GM23338 (cell line): Measurements from ENCODE around the gene NCOA6. TPM values are rescaled to one million over a fixed set of nuclear protein-coding genes. Genes with fewer than 3 reads are reported as not detected.

Experiments used
- ATAC-seq: fragments of 200-7000 bp; cut with Tn5 transposase; 3 replicates; pipeline ENCODE4 v1.9.1; 2020
- DNase-seq: peaks from one replicate; pipeline ENCODE4 v3.0.0-alpha.2; 2015; ENCODE audit warnings: low spot score
- H2AFZ ChIP-seq: fragments of 200-600 bp; sonication (generic); 2 replicates; pipeline ENCODE4 v1.8.0; 2016; ENCODE audit warnings: antibody characterized with exemption, mild to moderate bottlenecking, moderate library complexity
- H3F3A ChIP-seq: fragments of 200-600 bp; sonication (generic); replicated peaks from 2 replicates; pipeline ENCODE4 v1.8.0; 2017; ENCODE audit warnings: antibody characterized with exemption, mixed run types, low read depth
- H3K27ac ChIP-seq: fragments of 200-600 bp; sonication (generic); 2 replicates; pipeline ENCODE4 v1.6.1; 2016; ENCODE audit warnings: low read depth
- H3K27me3 ChIP-seq: fragments of 200-600 bp; sonication (generic); 2 replicates; pipeline ENCODE4 v1.8.0; 2016; ENCODE audit warnings: mild to moderate bottlenecking, mixed run types, moderate library complexity; ENCODE audit not compliant: insufficient read depth
- H3K36me3 ChIP-seq: fragments of 200-600 bp; sonication (generic); 2 replicates; pipeline ENCODE4 v1.8.0; 2016; ENCODE audit warnings: mild to moderate bottlenecking; ENCODE audit not compliant: insufficient read depth
- H3K4me1 ChIP-seq: fragments of 200-600 bp; sonication (generic); 2 replicates; pipeline ENCODE4 v1.8.0; 2016; ENCODE audit warnings: mild to moderate bottlenecking, moderate library complexity; ENCODE audit not compliant: insufficient read depth
- H3K4me2 ChIP-seq: fragments of 200-600 bp; sonication (generic); 2 replicates; pipeline ENCODE4 v1.7.1; 2017; ENCODE audit warnings: mixed run types
- H3K4me3 ChIP-seq: fragments of 200-600 bp; sonication (generic); 2 replicates; pipeline ENCODE4 v1.6.1; 2016; ENCODE audit warnings: mixed run types
- H3K79me2 ChIP-seq: fragments of 200-600 bp; sonication (generic); replicated peaks from 2 replicates; pipeline ENCODE4 v1.8.0; 2017; ENCODE audit warnings: mild to moderate bottlenecking; ENCODE audit not compliant: insufficient read depth
- H3K9me2 ChIP-seq: fragments of 200-600 bp; sonication (generic); 2 replicates; pipeline ENCODE4 v1.8.0; 2017; ENCODE audit not compliant: insufficient read depth
- H4K20me1 ChIP-seq: fragments of 200-600 bp; sonication (generic); replicated peaks from 2 replicates; pipeline ENCODE4 v1.8.0; 2017; ENCODE audit warnings: mild to moderate bottlenecking; ENCODE audit not compliant: insufficient read depth
- H3K27ac Mint-ChIP-seq: 2 replicates; pipeline ENCODE4 v1.8.0; 2020; ENCODE audit warnings: inconsistent platforms, mild to moderate bottlenecking, moderate library complexity, mixed read lengths
- H3K27me3 Mint-ChIP-seq: 3 replicates; pipeline ENCODE4 v1.8.0; 2022; ENCODE audit warnings: low read depth, mild to moderate bottlenecking, moderate library complexity, mixed read lengths, inconsistent platforms; ENCODE audit not compliant: insufficient read depth, poor library complexity
- H3K36me3 Mint-ChIP-seq: 3 replicates; pipeline ENCODE4 v1.8.0; 2021; ENCODE audit warnings: low read depth, mild to moderate bottlenecking, inconsistent platforms, moderate library complexity, mixed read lengths
- H3K4me1 Mint-ChIP-seq: 3 replicates; pipeline ENCODE4 v1.8.0; 2020; ENCODE audit warnings: mild to moderate bottlenecking, inconsistent platforms, mixed read lengths
- H3K4me3 Mint-ChIP-seq: 3 replicates; pipeline ENCODE4 v1.8.0; 2021; ENCODE audit warnings: moderate library complexity, mild to moderate bottlenecking, inconsistent platforms, mixed read lengths
- H3K9me3 Mint-ChIP-seq: 3 replicates; pipeline ENCODE4 v1.8.0; 2020; ENCODE audit warnings: moderate library complexity, mild to moderate bottlenecking, inconsistent platforms, mixed read lengths
- EZH2phosphoT487 ChIP-seq: fragments of 200-600 bp; sonication (generic); IDR thresholded peaks from one replicate; pipeline ENCODE4 v1.8.1; 2018; ENCODE audit warnings: antibody characterized with exemption; ENCODE audit not compliant: unreplicated experiment
- JUNB ChIP-seq: IDR thresholded peaks from one replicate; pipeline ENCODE4 v1.6.1; 2016; ENCODE audit warnings: antibody characterized with exemption; ENCODE audit not compliant: unreplicated experiment
- POLR2AphosphoS5 ChIP-seq: IDR thresholded peaks from 2 replicates; pipeline ENCODE4 v1.6.1; 2016; ENCODE audit warnings: antibody characterized with exemption, low read depth
- STAT1 ChIP-seq: IDR thresholded peaks from one replicate; pipeline ENCODE4 v1.6.1; 2016; ENCODE audit warnings: antibody characterized with exemption; ENCODE audit not compliant: unreplicated experiment
- ZNF114 ChIP-seq: fragments of 250-450 bp; sonication (Bioruptor Pico); IDR thresholded peaks from 2 replicates; pipeline ENCODE4 v1.5.0; 2020; ENCODE audit warnings: mild to moderate bottlenecking, moderate library complexity
- ZNF331 ChIP-seq: fragments of 250-450 bp; sonication (Bioruptor Pico); IDR thresholded peaks from 2 replicates; pipeline ENCODE4 v1.5.0; 2020; ENCODE audit warnings: low read depth, mild to moderate bottlenecking, moderate library complexity
- polyA plus RNA-seq: library from polyadenylated mRNA; unstranded; fragments of >200 nt; fragmentation: Nextera tagmentation; extraction: Ambion mirVana; gene quantifications from 2 replicates; pipeline ENCODE4 v1.2.1, GENCODE V29; 2016
- total RNA-seq: library from RNA; depleted of rRNA; stranded (reverse); fragments of >200 nt; shearing (Covaris generic); gene quantifications from 2 replicates; pipeline ENCODE4 v1.2.3, GENCODE V29; 2014
- TF ChIP-seq, protein P1 (sequence below): IDR thresholded peaks from one replicate; pipeline ENCODE4 v1.6.1; 2018; ENCODE audit warnings: antibody characterized with exemption; ENCODE audit not compliant: unreplicated experiment
- TF ChIP-seq, protein P2 (sequence below): IDR thresholded peaks from 2 replicates; pipeline ENCODE4 v1.6.1; 2016; ENCODE audit warnings: antibody characterized with exemption
- TF ChIP-seq, protein P3 (sequence below): fragments of 250-450 bp; sonication (Bioruptor Pico); IDR thresholded peaks from 2 replicates; pipeline ENCODE4 v1.5.0; 2020; ENCODE audit warnings: mild to moderate bottlenecking, moderate library complexity

Gene NCOA6
- total and polyA plus RNA-seq, 2 experiments from 2014 or later: 10.6 to 17.4 TPM

DNA sequence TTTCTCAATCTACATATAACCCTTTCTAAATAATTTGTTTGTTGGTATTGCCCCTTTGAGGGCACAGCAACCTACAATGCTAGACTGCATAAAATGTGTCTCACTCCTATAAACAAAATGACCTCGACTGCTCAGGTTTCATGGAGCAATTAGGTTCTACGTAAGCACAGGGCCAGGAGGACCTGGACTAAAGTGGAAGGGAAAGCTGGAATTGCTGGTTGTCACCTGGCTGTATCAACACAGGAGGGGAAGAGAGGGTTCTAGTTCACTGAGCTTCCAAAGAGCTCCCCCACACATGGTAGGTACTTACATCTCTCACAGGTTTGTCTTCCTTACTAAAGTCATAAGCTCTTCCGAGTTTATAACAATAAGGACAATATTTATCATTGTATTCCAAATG is 51.0 kb downstream of the NCOA6 start:
- no peak overlapping the region for H3K27ac ChIP-seq
- H3K36me3 ChIP-seq: no peaks in the 10 kb centered on the region
- no peak overlapping the region for H3K4me3 ChIP-seq
- no peak overlapping the region for H3K4me3 Mint-ChIP-seq
- H3K36me3 Mint-ChIP-seq: no peaks in the 10 kb centered on the region
- H3K79me2 ChIP-seq: no peaks in the 10 kb centered on the region
- H3F3A ChIP-seq: no peaks in the 10 kb centered on the region
- no peaks in the 10 kb centered on the region for H4K20me1 ChIP-seq
- DNase-seq: no peak
- H2AFZ ChIP-seq: no peak overlapping the region
- no peaks in the 10 kb centered on the region for H3K4me1 ChIP-seq
- no peak overlapping the region for H3K4me2 ChIP-seq
- H3K9me2 ChIP-seq: no peaks in the 10 kb centered on the region
- ATAC-seq: no peak
- no peak overlapping the region for H3K27ac Mint-ChIP-seq
- TF ChIP-seq ZNF331 (CRISPR knock-in tag) (no peak), JUNB (no peak), STAT1 (no peak), EZH2phosphoT487 (no peak), ZNF114 (CRISPR knock-in tag) (no peak), POLR2AphosphoS5 (no peak)
- TF ChIP-seq, protein P1, sequence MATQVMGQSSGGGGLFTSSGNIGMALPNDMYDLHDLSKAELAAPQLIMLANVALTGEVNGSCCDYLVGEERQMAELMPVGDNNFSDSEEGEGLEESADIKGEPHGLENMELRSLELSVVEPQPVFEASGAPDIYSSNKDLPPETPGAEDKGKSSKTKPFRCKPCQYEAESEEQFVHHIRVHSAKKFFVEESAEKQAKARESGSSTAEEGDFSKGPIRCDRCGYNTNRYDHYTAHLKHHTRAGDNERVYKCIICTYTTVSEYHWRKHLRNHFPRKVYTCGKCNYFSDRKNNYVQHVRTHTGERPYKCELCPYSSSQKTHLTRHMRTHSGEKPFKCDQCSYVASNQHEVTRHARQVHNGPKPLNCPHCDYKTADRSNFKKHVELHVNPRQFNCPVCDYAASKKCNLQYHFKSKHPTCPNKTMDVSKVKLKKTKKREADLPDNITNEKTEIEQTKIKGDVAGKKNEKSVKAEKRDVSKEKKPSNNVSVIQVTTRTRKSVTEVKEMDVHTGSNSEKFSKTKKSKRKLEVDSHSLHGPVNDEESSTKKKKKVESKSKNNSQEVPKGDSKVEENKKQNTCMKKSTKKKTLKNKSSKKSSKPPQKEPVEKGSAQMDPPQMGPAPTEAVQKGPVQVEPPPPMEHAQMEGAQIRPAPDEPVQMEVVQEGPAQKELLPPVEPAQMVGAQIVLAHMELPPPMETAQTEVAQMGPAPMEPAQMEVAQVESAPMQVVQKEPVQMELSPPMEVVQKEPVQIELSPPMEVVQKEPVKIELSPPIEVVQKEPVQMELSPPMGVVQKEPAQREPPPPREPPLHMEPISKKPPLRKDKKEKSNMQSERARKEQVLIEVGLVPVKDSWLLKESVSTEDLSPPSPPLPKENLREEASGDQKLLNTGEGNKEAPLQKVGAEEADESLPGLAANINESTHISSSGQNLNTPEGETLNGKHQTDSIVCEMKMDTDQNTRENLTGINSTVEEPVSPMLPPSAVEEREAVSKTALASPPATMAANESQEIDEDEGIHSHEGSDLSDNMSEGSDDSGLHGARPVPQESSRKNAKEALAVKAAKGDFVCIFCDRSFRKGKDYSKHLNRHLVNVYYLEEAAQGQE: no peak
- TF ChIP-seq, protein P2, sequence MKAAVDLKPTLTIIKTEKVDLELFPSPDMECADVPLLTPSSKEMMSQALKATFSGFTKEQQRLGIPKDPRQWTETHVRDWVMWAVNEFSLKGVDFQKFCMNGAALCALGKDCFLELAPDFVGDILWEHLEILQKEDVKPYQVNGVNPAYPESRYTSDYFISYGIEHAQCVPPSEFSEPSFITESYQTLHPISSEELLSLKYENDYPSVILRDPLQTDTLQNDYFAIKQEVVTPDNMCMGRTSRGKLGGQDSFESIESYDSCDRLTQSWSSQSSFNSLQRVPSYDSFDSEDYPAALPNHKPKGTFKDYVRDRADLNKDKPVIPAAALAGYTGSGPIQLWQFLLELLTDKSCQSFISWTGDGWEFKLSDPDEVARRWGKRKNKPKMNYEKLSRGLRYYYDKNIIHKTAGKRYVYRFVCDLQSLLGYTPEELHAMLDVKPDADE: no peak
- TF ChIP-seq, protein P3, sequence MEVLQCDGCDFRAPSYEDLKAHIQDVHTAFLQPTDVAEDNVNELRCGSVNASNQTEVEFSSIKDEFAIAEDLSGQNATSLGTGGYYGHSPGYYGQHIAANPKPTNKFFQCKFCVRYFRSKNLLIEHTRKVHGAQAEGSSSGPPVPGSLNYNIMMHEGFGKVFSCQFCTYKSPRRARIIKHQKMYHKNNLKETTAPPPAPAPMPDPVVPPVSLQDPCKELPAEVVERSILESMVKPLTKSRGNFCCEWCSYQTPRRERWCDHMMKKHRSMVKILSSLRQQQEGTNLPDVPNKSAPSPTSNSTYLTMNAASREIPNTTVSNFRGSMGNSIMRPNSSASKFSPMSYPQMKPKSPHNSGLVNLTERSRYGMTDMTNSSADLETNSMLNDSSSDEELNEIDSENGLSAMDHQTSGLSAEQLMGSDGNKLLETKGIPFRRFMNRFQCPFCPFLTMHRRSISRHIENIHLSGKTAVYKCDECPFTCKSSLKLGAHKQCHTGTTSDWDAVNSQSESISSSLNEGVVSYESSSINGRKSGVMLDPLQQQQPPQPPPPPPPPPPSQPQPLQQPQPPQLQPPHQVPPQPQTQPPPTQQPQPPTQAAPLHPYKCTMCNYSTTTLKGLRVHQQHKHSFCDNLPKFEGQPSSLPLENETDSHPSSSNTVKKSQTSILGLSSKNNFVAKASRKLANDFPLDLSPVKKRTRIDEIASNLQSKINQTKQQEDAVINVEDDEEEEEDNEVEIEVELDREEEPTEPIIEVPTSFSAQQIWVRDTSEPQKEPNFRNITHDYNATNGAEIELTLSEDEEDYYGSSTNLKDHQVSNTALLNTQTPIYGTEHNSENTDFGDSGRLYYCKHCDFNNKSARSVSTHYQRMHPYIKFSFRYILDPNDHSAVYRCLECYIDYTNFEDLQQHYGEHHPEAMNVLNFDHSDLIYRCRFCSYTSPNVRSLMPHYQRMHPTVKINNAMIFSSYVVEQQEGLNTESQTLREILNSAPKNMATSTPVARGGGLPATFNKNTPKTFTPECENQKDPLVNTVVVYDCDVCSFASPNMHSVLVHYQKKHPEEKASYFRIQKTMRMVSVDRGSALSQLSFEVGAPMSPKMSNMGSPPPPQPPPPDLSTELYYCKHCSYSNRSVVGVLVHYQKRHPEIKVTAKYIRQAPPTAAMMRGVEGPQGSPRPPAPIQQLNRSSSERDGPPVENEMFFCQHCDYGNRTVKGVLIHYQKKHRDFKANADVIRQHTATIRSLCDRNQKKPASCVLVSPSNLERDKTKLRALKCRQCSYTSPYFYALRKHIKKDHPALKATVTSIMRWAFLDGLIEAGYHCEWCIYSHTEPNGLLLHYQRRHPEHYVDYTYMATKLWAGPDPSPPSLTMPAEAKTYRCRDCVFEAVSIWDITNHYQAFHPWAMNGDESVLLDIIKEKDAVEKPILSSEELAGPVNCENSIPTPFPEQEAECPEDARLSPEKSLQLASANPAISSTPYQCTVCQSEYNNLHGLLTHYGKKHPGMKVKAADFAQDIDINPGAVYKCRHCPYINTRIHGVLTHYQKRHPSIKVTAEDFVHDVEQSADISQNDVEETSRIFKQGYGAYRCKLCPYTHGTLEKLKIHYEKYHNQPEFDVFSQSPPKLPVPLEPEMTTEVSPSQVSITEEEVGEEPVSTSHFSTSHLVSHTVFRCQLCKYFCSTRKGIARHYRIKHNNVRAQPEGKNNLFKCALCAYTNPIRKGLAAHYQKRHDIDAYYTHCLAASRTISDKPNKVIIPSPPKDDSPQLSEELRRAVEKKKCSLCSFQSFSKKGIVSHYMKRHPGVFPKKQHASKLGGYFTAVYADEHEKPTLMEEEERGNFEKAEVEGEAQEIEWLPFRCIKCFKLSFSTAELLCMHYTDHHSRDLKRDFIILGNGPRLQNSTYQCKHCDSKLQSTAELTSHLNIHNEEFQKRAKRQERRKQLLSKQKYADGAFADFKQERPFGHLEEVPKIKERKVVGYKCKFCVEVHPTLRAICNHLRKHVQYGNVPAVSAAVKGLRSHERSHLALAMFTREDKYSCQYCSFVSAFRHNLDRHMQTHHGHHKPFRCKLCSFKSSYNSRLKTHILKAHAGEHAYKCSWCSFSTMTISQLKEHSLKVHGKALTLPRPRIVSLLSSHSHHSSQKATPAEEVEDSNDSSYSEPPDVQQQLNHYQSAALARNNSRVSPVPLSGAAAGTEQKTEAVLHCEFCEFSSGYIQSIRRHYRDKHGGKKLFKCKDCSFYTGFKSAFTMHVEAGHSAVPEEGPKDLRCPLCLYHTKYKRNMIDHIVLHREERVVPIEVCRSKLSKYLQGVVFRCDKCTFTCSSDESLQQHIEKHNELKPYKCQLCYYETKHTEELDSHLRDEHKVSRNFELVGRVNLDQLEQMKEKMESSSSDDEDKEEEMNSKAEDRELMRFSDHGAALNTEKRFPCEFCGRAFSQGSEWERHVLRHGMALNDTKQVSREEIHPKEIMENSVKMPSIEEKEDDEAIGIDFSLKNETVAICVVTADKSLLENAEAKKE: no peak
- peaks cover 5% of the 10 kb centered on the region for H3K27me3 Mint-ChIP-seq
- H3K27me3 ChIP-seq: no peaks in the 10 kb centered on the region
- no peaks in the 10 kb centered on the region for H3K4me1 Mint-ChIP-seq
- H3K9me3 Mint-ChIP-seq: no peaks in the 10 kb centered on the region
